ENCODE data around the gene TIGD4. TPM values are rescaled to one million over a fixed set of nuclear protein-coding genes. Genes with fewer than 3 reads are reported as not detected.
"Not testable (repeated sequence)": the region's sequence is repeated elsewhere in the genome, so short reads cannot be mapped to it uniquely, and the experiment has no call there.

The TIGD4 gene
- total RNA-seq, 1 experiment from 2014 or later = under 0.01 TPM

DNA sequence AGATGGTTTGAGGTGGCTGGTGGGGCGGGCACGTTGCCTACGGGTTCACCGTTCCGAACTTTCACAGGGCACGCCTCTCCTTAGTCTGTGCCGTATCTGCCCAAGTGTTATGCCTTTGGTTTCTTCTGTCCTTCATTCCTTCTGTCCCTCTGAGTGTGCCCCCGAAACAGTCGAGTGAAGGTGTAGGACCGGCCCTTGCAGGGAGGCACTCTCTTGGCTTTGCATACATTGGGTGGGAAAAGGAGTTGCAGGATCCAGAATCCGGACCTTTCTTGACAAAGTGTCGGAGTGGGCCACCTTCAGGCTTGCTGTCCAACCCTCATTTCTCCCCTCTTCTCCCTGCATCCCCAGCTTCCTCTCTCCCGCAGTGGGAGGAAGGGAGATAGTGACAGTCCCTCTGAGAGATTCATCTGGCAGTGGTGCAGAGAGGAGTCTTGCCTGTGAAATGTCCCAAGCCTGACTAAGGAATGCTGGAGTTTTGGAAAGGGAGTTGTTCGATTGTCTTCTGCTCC, 793 bp upstream of the TIGD4 start:
- DNase-seq (ENCODE audit: low read depth) = peak; percentile 29

DNA sequence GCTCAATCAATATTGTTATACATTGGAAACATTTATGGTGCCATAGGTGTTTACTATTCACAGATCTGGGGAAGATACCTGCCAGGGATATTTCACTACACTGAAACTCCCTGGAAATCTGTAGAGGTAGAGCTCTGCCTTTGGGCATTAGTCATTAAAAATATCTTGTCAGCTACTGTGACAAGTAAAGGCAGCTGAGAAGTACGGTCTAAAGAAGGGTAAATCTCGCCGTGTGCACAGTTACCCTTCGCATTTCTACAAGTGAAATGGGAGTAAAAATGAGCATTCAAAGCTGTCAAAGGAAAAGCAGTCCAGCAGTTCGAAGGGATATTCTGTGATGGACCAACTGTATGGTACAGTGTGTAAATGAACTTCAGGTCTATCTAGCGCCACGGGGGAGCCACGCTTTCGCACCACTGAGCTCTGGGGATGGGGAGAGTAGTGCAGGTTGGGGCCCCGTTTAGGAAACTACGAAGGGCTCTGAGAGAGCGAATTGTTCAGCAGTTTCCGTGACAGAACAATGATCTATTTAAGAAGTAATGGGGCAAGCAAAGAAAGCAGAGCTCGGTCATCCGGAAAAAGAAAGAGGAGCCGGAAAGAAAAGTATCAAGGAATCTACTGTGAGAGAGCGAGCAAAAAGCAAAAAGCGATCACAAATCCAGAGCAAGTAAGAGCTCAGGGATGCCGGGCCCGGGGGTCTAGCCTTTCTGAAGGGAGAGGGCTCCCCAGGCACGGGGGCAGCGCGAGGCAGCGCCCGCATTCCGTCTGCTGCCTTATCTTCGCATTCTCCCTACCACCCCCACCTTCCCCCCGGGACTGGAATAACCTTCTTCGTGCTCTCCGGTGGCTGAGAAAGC, 646 bp downstream of the TIGD4 start:
- DNase-seq (ENCODE audit: low read depth) = peak; percentile 19

GRCh38 chr4:152777488-152777887, 2.0 kb downstream of the TIGD4 start:
- DNase-seq (ENCODE audit: low read depth) = no peak

DNA sequence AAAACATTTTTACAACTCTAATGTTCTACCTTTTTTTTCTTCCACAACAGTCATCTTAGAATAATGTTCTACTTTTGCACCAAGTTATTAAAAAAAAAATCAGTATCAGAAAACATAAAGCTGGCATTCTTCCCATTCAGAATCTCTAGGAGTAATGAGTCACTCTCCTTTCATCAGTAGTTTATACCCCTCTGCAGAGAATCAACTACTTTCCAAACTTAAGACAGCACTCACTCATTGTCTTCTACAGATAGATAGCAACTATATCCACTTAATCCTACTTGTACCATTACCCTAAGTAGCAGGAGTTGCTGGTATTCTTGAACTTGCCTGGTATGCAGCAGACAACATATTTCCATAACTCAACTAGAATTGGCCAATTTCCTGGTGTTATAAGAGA, 3.2 kb downstream of the TIGD4 start:
- no peak for DNase-seq (ENCODE audit: low read depth)

DNA sequence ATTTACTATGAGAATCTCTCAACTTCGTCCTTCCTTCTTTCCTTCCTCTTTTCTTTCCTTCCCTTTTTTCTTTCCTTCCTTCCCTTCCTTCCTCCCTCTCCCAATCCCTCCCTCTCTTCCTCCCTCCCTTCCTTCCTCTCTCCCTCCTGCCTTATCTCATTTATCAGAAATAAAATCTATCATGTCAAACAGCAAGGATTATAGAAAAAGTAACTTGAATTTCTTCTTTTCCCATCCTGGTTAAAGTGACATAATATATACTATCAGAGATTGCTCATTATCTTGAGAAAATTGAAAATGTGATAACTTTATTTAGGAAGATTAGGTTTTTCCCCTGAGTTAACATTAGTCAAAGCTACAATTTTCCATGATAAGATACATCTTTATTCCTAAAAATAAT, 5.6 kb downstream of the TIGD4 start:
- no peak for DNase-seq (ENCODE audit: low read depth)

GRCh38 chr4:152773339-152773738, 6.2 kb downstream of the TIGD4 start:
- DNase-seq (ENCODE audit: low read depth) = no peak

- DNase-seq (ENCODE audit: low read depth) = no peak
These were observed 7.6 kb downstream of the TIGD4 start for GRCh38 chr4:152771741-152772533.

DNA sequence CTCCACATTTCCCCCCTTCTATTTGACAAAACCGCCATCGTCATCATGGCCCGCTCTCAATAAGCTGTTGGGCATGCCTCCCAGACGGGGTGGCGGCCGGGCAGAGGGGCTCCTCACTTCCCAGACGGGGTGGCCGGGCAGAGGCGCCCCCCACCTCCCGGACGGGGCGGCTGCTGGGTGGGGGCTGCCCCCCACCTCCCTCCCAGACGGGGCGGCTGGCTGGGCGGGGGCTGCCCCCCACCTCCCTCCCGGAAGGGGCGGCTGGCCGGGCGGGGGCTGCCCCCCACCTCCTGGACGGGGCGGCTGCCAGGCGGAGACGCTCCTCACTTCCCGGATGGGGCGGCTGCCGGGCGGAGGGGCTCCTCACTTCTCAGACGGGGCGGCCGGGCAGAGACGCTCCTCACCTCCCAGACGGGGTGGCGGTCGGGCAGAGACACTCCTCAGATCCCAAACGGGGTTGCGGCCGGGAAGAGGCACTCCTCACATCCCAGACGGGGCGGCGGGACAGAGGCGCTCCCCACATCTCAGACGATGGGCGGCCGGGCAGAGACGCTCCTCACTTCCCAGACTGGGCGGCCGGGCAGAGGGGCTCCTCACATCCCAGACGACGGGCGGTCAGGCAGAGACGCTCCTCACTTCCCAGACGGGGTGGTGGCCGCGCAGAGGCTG, 14.3 kb downstream of the TIGD4 start:
- not testable (repeated sequence) for DNase-seq (ENCODE audit: low read depth)

DNA sequence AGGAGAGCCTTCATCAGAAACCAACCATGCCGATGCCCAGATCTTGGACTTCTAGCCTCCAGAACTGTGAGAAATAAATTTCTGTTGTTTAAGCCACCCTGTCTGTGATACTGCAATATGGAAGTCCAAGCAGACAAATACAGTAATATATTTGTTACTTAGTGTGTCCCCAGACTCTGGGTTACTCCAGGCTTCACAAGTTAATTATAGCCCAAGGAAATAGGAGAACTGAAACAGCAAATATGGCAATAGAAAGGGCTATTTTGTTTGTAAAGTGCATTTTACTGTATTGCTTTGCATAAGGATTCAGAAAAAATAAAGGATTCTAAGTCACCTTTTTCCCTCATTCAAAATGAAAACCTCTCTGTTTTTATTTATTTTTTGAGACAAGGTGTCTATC, 15.7 kb downstream of the TIGD4 start:
- DNase-seq (ENCODE audit: low read depth) = no peak

DNA sequence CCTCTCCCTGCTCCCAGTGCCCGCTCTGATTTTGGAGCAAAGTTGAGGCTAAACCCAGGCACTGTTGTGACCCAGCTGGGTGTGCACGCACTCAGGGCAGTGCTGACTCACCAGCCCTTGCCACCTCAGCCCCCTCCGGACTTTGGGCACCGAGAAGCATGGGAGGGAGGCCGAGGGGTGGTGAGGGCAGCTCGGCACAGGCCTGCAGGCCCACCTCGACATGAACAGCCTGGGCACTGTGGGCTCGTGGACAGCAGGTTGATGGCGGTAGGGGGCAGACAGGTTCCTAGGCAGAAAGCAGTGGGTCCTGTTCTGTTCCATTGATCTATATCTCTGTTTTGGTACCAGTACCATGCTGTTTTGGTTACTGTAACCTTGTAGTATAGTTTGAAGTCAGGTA, 30.9 kb downstream of the TIGD4 start:
- no peak for DNase-seq (ENCODE audit: low read depth)

DNA sequence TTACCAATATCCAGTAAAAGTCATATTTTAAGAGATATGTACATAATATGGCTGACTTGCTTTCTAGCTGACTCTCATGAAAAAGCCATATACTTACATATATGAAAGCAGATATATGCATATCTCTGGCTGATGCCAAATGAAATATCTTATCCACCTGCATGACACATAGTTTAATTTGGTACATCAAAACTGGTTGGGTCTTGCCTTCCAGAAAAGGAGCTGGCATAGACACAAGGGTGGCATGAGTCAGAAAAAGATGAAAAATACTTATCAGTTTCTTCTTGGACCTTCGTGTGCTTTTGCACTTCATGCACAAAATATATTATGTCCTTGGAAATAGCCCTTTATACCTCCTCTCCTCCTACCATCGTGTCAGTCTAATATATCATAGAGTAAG, 32.1 kb downstream of the TIGD4 start:
- DNase-seq (ENCODE audit: low read depth) = no peak

- DNase-seq (ENCODE audit: low read depth) = no peak
These were observed 40.7 kb downstream of the TIGD4 start for GRCh38 chr4:152738827-152739226.

DNA sequence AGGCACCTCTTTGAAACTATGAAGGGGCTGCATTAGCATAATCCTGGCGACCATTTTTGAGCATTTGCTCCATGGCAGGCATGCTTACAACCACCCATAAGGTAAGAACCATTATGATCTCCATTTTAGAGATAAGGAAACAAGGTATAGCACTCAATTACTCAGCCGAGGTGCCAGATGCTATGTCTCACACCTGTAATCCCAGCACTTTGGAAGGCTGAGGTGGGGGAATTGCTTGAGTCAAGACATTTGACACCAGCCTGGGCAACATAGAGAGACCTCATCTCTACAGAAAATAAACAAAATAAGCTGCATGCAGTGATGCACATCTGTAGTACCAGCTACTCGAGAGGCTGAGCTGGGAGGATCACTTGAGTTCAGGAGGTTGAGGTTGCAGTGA, 43.6 kb downstream of the TIGD4 start:
- DNase-seq (ENCODE audit: low read depth) = no peak

DNA sequence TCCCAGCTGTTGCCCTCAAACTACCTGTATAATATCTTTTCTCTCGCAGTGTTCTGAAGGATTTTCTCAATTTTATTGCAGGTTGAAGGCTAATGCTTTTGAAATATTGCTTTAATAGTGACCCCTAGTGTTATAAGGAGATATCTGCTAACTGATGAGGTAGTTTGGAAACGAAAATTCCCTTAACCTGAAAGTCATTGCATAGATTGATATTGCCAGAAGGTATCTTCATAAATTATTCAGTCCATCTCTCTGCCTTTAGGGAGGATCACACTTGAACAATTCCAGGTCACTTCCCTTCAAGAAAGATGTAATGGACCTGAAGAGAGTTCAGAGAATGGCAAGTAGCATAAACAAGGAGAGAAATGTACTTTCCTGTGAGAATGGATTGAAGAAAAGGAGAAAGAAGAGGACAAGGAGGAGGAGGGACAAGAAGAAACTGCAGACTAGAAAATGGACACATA, 44.1 kb downstream of the TIGD4 start:
- peak; percentile 9 for DNase-seq (ENCODE audit: low read depth)

DNA sequence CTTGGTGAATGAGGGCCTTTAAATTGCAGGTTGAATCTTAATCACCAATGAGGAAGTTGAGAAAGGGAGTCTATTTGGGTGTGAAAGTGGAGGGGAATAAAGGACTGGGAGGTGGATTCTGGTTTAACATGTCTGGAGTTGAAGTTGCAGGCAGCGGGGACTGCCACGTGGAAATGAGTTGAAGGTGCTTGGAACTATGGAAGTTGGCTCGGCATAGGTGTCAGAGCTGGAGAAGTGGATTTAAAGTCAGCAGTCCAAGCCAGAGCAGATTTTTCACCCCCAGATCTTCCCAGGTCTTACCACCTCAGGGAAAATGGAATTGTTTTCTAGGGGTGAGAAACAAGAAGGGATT, 44.9 kb downstream of the TIGD4 start:
- no peak for DNase-seq (ENCODE audit: low read depth)

GRCh38 chr4:152734015-152734698, 45.4 kb downstream of the TIGD4 start:
- no peak for DNase-seq (ENCODE audit: low read depth)

GRCh38 chr4:152731997-152732396, 47.5 kb downstream of the TIGD4 start:
- DNase-seq (ENCODE audit: low read depth) = no peak

DNA sequence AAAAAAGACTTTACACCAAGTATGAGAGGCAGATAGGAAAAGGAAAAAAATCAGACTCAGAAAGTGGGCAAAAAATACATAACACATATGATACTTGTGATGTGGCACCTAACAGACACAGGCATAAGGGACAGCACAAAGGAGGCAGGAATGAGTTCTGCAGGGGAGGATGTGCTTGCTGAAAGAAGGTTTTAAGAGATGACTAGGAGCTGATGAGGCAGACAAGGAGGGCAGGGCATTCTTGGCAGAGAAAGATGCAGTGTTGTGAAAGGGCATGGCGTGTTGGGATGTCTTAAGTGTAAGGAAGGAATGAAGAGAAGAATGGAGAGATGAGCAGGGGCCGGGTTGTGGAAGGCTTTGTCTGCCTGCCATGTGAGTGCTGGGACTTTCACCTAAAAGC, 50.1 kb downstream of the TIGD4 start:
- DNase-seq (ENCODE audit: low read depth) = peak; percentile 4

DNA sequence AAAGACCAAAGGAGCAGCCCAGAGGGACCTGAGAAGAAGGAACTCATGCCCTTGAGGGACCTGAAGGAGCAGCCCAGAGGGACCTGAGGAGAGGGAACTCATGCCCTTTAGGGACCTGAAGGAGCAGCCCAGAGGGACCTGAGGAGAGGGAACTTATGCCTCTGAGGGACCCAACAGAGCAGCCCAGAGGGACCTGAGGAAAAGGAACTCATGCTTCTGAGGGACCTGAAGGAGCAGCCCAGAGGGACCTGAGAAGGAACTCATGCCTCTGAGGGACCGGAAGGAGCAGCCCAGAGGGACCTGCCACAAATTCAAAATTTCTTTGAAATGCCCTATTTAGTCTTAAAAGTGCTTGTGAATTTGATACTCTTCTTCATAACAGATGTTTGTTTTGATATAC, 51.2 kb downstream of the TIGD4 start:
- DNase-seq (ENCODE audit: low read depth) = no peak

- DNase-seq (ENCODE audit: low read depth) = no peak
These were observed 51.7 kb downstream of the TIGD4 start for GRCh38 chr4:152727784-152728183.

GRCh38 chr4:152724494-152724893, 55.0 kb downstream of the TIGD4 start:
- DNase-seq (ENCODE audit: low read depth) = no peak

DNA sequence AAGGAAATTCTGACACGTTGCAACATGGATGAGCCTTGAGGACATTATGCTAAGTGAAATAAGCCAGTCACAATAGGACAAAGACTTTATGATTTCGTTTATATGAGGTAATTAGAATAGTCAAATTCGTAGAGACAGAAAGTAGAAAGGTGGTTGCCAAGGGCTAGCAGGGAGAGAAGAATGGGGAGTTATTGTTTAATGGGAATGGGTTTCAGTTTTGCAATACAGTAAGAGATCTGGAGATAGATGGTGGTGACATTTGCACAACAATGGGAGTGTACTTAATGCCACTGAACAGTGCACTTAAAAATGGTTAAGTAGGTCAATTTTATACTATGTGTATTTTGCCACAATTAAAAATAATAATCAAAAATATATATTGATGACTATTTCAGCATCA, 56.3 kb downstream of the TIGD4 start:
- DNase-seq (ENCODE audit: low read depth) = no peak

All from RPMI7951 (cell line).